Measurements from ENCODE around the gene DLX2. TPM values are rescaled to one million over a fixed set of nuclear protein-coding genes. Genes with fewer than 3 reads are reported as not detected.

DLX2 gene
- total and polyA plus RNA-seq, 7 donors, result not detected

GRCh38 chr2:172099472-172100079 lies 3.1 kb downstream of the DLX2 start:
- Histone ChIP-seq H3K4me3 (peak overlapping the region; percentile 53), H3K9me3 (no peaks in the 10 kb centered on the region), H3K36me3 (ENCODE audit: insufficient read depth in 1 of 2, low read depth in 1 of 2) (no peaks in the 10 kb centered on the region), H3K27me3 (ENCODE audit: insufficient read depth in 3 of 3, low read length in 2 of 3) (peaks cover 0 to 100% (median 81%) of the 10 kb centered on the region in 3 donors), H3K4me1 (peaks cover 73% of the 10 kb centered on the region), H3K27ac (no peak overlapping the region)
- 7 to 8% (median 7%) methylated on average over 13 of the region's 13 CpGs for WGBS, 3 donors
- TF ChIP-seq CTCF (IDR thresholded peaks at IDR 0.05), result no peak
- intact Hi-C loops (cut with DNase I), result loop anchor here (5.0 to 10.0 kb wide), 5 partner anchors 97 to 505 kb away; partner anchors contain the start of gene HAT1 (in 1 of the 2)
- no peak for DNase-seq
- ATAC-seq, result no peak

- WGBS, 3 donors, result 9 to 11% (median 10%) methylated on average over 58 to 61 of the region's 61 CpGs
- ATAC-seq, result peak; percentile 40 to 54 (median 44)
- TF ChIP-seq CTCF (IDR thresholded peaks at IDR 0.05), result no peak
- H3K4me1 ChIP-seq, result peaks cover 79% of the 10 kb centered on the region
- intact Hi-C loops (cut with DNase I), result no loop called here
- peak overlapping the region; percentile 53 for H3K4me3 ChIP-seq
- H3K27me3 ChIP-seq (ENCODE audit: insufficient read depth in 3 of 3, low read length in 2 of 3), result peaks cover 0 to 100% (median 81%) of the 10 kb centered on the region in 3 donors
- no peaks in the 10 kb centered on the region for H3K36me3 ChIP-seq (ENCODE audit: insufficient read depth in 1 of 2, low read depth in 1 of 2)
- peak; percentile 58 to 68 for DNase-seq
- H3K27ac ChIP-seq, result no peak overlapping the region
- H3K9me3 ChIP-seq, result no peaks in the 10 kb centered on the region
Measured at GRCh38 chr2:172098650-172099471, 3.8 kb downstream of the DLX2 start.

- no peak for DNase-seq
- Histone ChIP-seq H3K4me3 (peak overlapping the region; percentile 53), H3K27me3 (ENCODE audit: insufficient read depth in 3 of 3, low read length in 2 of 3) (peaks cover 0 to 100% (median 79%) of the 10 kb centered on the region in 3 donors), H3K36me3 (ENCODE audit: insufficient read depth in 1 of 2, low read depth in 1 of 2) (no peaks in the 10 kb centered on the region), H3K27ac (no peak overlapping the region), H3K4me1 (peaks cover 79% of the 10 kb centered on the region), H3K9me3 (no peaks in the 10 kb centered on the region)
- intact Hi-C loops (cut with DNase I), result no loop called here
- no peak for ATAC-seq
- WGBS, 3 donors, result 87 to 94% (median 91%) methylated on average over 1 of the region's 1 CpG
- no peak for TF ChIP-seq CTCF (IDR thresholded peaks at IDR 0.05)
Measured at GRCh38 chr2:172098287-172098649, 4.4 kb downstream of the DLX2 start.

GRCh38 chr2:172097557-172098131 lies 5.1 kb downstream of the DLX2 start:
- H3K36me3 ChIP-seq (ENCODE audit: insufficient read depth in 1 of 2, low read depth in 1 of 2), result no peaks in the 10 kb centered on the region
- H3K4me1 ChIP-seq, result peaks cover 74% of the 10 kb centered on the region
- TF ChIP-seq CTCF (IDR thresholded peaks at IDR 0.05), result no peak
- peaks cover 0 to 100% (median 78%) of the 10 kb centered on the region in 3 donors for H3K27me3 ChIP-seq (ENCODE audit: insufficient read depth in 3 of 3, low read length in 2 of 3)
- no peak overlapping the region for H3K4me3 ChIP-seq
- ATAC-seq (no peak), DNase-seq (no peak)
- WGBS, 3 donors, result 70 to 78% (median 71%) methylated on average over 9 of the region's 9 CpGs
- no peaks in the 10 kb centered on the region for H3K9me3 ChIP-seq
- intact Hi-C loops (cut with DNase I), result loop anchor here in 1 of 2 donors (2.0 kb wide), 1 partner anchor 37 kb away; no protein-coding TSS in a partner anchor
- no peak overlapping the region for H3K27ac ChIP-seq

All from psoas muscle (tissue), 8 donors.